Stimulated activated effector memory CD8-positive, alpha-beta T cell treated with anti-CD3 and anti-CD28 coated beads, Interleukin-12 subunit alpha, Interleukin-12 subunit beta, amount 100 ng/mL, for 72 hours (primary cell): Measurements from ENCODE around the gene PLA2G4C.

Experiments used
- ATAC-seq: fragments of 150-1000 bp; cut with Tn5 transposase; 2 replicates; pipeline ENCODE4 v1.10.0; 2021
- DNase-seq, 2 donors: peaks; one replicate each; pipeline ENCODE4 v3.0.0; 2021 to 2022; ENCODE audit warnings: low spot score in 2 of 2
- H3K27ac Mint-ChIP-seq: one replicate; pipeline ENCODE4 v1.8.0; 2022; ENCODE audit warnings: mild to moderate bottlenecking, mixed read lengths
- H3K36me3 Mint-ChIP-seq: one replicate; pipeline ENCODE4 v1.8.0; 2022; ENCODE audit warnings: mild to moderate bottlenecking, mixed read lengths
- H3K4me1 Mint-ChIP-seq: one replicate; pipeline ENCODE4 v1.8.0; 2022; ENCODE audit warnings: mixed read lengths
- H3K4me3 Mint-ChIP-seq: one replicate; pipeline ENCODE4 v1.8.0; 2022; ENCODE audit warnings: mild to moderate bottlenecking, mixed read lengths
- H3K9me3 Mint-ChIP-seq: one replicate; pipeline ENCODE4 v1.8.0; 2022; ENCODE audit warnings: mixed read lengths

The PLA2G4C gene

GRCh38 chr19:48110350-48110966 lies at the start of gene PLA2G4C:
Gene PLA2G4C (minus strand): TSS chr19:48110817. CDS start chr19:48106529, 4,288 bp downstream.
- no peaks in the 10 kb centered on the region for H3K9me3 Mint-ChIP-seq
- H3K4me3 Mint-ChIP-seq = peak within 1 kb of the TSS; percentile 83
- DNase-seq (peak; percentile 76 to 92), ATAC-seq (peak; percentile 82)
- H3K4me1 Mint-ChIP-seq = peaks cover 21% of the 10 kb centered on the region
- H3K27ac Mint-ChIP-seq = peak within 1 kb of the TSS; percentile 97
- peaks cover 49% of the 10 kb centered on the region for H3K36me3 Mint-ChIP-seq

DNA sequence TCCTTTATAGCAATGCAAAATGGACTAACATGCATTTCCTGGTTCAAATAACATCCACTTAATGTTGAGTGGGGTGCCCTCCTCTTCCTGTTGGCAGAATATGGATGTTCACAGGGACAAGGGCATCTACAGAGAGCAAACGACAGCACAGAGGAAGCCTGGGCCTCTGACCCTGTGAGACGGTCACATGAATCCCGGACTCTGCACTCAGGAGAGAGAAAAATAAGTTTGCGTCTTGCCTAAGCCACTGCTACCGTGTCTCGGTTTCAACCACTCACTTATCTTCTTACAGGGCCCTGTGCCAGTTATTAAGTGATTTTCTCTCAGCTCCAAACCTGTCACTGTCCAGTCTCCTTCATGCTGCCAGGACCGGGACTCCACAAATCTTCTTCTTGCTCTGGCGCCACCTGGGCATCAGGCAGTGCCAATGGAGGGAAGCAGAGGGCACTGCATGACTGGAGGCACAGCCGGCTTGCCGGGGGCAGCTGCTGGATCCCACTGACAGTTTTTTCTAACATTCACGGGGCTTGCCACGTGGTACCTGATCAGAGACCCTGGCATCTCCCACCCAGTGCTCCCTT lies 47.7 kb upstream of the PLA2G4C start:
- DNase-seq (no peak), ATAC-seq (no peak)
- Mint-ChIP-seq H3K4me1 (peaks cover 11% of the 10 kb centered on the region), H3K27ac (peak overlapping the region; percentile 56), H3K36me3 (peaks cover 97% of the 10 kb centered on the region), H3K4me3 (no peak overlapping the region), H3K9me3 (no peaks in the 10 kb centered on the region)

GRCh38 chr19:48154003-48154402 lies 43.4 kb upstream of the PLA2G4C start:
- DNase-seq = no peak
- Mint-ChIP-seq H3K36me3 (peaks cover 97% of the 10 kb centered on the region), H3K9me3 (no peaks in the 10 kb centered on the region), H3K4me3 (no peak overlapping the region), H3K27ac (peak overlapping the region; percentile 57), H3K4me1 (peaks cover 11% of the 10 kb centered on the region)
- ATAC-seq = no peak

GRCh38 chr19:48152551-48152950 lies 41.9 kb upstream of the PLA2G4C start:
- H3K36me3 Mint-ChIP-seq = peaks cover 97% of the 10 kb centered on the region
- no peak overlapping the region for H3K27ac Mint-ChIP-seq
- peak; percentile 53 to 80 for DNase-seq
- no peak overlapping the region for H3K4me3 Mint-ChIP-seq
- no peaks in the 10 kb centered on the region for H3K9me3 Mint-ChIP-seq
- peaks cover 11% of the 10 kb centered on the region for H3K4me1 Mint-ChIP-seq
- ATAC-seq = peak; percentile 47

GRCh38 chr19:48149430-48149829 lies 38.8 kb upstream of the PLA2G4C start:
- Mint-ChIP-seq H3K4me1 (peaks cover under 1% of the 10 kb centered on the region), H3K9me3 (no peaks in the 10 kb centered on the region), H3K36me3 (peaks cover 98% of the 10 kb centered on the region), H3K27ac (no peak overlapping the region), H3K4me3 (no peak overlapping the region)
- ATAC-seq (no peak), DNase-seq (no peak)

- H3K27ac Mint-ChIP-seq = peak overlapping the region; percentile 29
- H3K36me3 Mint-ChIP-seq = peaks cover 99% of the 10 kb centered on the region
- DNase-seq = no peak
These were observed 38.0 kb upstream of the PLA2G4C start for GRCh38 chr19:48148576-48148975.

DNA sequence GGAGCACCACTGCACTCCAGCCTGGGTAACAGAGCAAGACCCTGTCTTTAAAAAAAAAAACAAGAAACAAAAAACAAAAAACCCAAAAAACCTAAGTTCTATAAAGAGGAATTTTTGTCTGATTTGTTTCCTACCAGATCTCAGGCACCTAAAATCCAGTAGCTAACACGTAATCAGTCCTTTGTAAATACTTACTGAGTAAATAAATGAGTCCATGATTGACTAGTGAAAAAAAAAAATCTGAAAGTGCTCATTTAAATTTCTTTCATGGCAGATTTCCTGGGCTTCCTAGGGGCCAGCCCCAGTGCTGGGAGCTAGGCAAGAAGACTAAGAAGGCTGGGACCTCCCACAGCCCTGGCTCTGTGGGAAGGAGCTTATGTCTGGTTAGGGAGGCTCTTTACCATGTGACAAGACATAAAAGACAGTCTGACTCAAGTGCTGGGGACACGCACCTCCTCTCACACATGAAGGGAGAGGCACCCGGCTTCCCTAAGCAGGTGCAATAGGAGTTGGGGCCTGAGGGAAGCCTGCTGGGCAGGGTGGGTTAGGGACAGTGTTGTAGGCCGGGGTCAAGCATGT lies 37.1 kb upstream of the PLA2G4C start:
- Mint-ChIP-seq H3K9me3 (no peaks in the 10 kb centered on the region), H3K4me3 (no peak overlapping the region), H3K36me3 (peaks cover 100% of the 10 kb centered on the region), H3K27ac (peak overlapping the region; percentile 29), H3K4me1 (no peaks in the 10 kb centered on the region)
- DNase-seq (no peak), ATAC-seq (no peak)

More at GRCh38 chr19:48148576-48148975, 38.0 kb upstream of the PLA2G4C start:
- no peak for ATAC-seq
- Mint-ChIP-seq H3K9me3 (no peaks in the 10 kb centered on the region), H3K4me1 (no peaks in the 10 kb centered on the region), H3K4me3 (no peak overlapping the region)

GRCh38 chr19:48139053-48139452 lies 28.4 kb upstream of the PLA2G4C start:
- H3K36me3 Mint-ChIP-seq = peaks cover 72% of the 10 kb centered on the region
- no peak for ATAC-seq
- no peaks in the 10 kb centered on the region for H3K9me3 Mint-ChIP-seq
- peak overlapping the region; percentile 83 for H3K27ac Mint-ChIP-seq
- no peak for DNase-seq
- H3K4me1 Mint-ChIP-seq = peaks cover 7% of the 10 kb centered on the region
- no peak overlapping the region for H3K4me3 Mint-ChIP-seq

- Mint-ChIP-seq H3K27ac (peak overlapping the region; percentile 64), H3K36me3 (peaks cover 73% of the 10 kb centered on the region)
These were observed 26.8 kb upstream of the PLA2G4C start for GRCh38 chr19:48137411-48137810.

DNA sequence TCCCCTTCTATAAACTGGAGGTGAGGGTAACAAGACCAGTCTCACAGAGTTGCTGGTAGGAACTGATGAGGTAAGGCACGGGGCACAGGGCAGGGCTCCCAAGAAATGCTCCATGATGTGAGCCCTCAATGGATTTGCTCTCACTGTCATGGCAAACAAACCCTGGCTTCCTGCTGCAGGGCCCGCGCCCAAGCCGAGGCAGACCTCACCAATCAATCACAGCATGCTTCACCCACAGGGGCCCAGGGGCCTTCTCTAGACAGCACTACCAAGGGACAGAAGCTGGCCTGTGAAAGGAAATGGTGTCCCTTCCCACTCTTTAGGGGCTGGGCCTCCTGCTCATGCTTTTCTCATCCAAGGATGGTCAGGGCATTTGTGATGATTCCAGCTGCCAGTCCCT lies 25.9 kb upstream of the PLA2G4C start:
- ATAC-seq (no peak), DNase-seq (no peak)
- H3K27ac Mint-ChIP-seq = peak overlapping the region; percentile 64
- peaks cover 74% of the 10 kb centered on the region for H3K36me3 Mint-ChIP-seq
- H3K4me1 Mint-ChIP-seq = peaks cover 7% of the 10 kb centered on the region
- no peak overlapping the region for H3K4me3 Mint-ChIP-seq
- H3K9me3 Mint-ChIP-seq = no peaks in the 10 kb centered on the region

More at GRCh38 chr19:48137411-48137810, 26.8 kb upstream of the PLA2G4C start:
- Mint-ChIP-seq H3K9me3 (no peaks in the 10 kb centered on the region), H3K4me1 (peaks cover 7% of the 10 kb centered on the region), H3K4me3 (no peak overlapping the region)
- no peak for DNase-seq
- ATAC-seq = no peak

DNA sequence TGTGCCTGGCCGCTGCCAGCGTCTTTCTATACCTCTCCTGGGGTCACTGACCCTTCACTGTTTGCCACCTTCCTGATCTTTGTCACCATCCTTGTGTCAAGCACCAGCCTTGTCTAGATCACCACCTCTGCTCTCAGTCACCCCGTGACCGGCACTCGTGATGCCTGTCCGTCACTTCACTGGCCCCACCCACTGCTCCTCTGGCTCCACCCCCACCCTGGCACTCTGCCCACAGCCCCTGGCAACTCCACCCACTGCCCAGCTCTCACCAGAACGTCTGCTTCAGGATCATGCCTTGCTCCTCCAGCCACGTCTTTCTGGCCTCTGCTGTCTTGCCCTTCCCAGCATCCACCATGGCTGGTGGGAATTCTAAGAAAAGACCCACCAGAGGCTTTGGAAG lies 24.8 kb upstream of the PLA2G4C start:
- ATAC-seq = no peak
- H3K9me3 Mint-ChIP-seq = no peaks in the 10 kb centered on the region
- peaks cover 75% of the 10 kb centered on the region for H3K36me3 Mint-ChIP-seq
- peak overlapping the region; percentile 29 for H3K27ac Mint-ChIP-seq
- DNase-seq = no peak
- H3K4me1 Mint-ChIP-seq = peaks cover 7% of the 10 kb centered on the region
- H3K4me3 Mint-ChIP-seq = no peak overlapping the region

GRCh38 chr19:48133094-48133493 lies 22.5 kb upstream of the PLA2G4C start:
- Mint-ChIP-seq H3K4me3 (no peak overlapping the region), H3K4me1 (peaks cover 5% of the 10 kb centered on the region), H3K9me3 (no peaks in the 10 kb centered on the region), H3K27ac (no peak overlapping the region), H3K36me3 (peaks cover 80% of the 10 kb centered on the region)
- DNase-seq (no peak), ATAC-seq (no peak)

GRCh38 chr19:48127561-48127960 lies 16.9 kb upstream of the PLA2G4C start:
- Mint-ChIP-seq H3K27ac (no peak overlapping the region), H3K36me3 (peaks cover 100% of the 10 kb centered on the region), H3K4me1 (peaks cover 6% of the 10 kb centered on the region), H3K9me3 (no peaks in the 10 kb centered on the region), H3K4me3 (no peak overlapping the region)
- ATAC-seq (no peak), DNase-seq (no peak)

GRCh38 chr19:48123907-48124651 lies 13.5 kb upstream of the PLA2G4C start:
- H3K36me3 Mint-ChIP-seq = peaks cover 100% of the 10 kb centered on the region
- H3K27ac Mint-ChIP-seq = peak overlapping the region; percentile 23
- no peaks in the 10 kb centered on the region for H3K9me3 Mint-ChIP-seq
- DNase-seq (peak in 1 of 2 donors; percentile 15), ATAC-seq (peak; percentile 83)
- peaks cover 12% of the 10 kb centered on the region for H3K4me1 Mint-ChIP-seq
- no peak overlapping the region for H3K4me3 Mint-ChIP-seq

GRCh38 chr19:48122421-48122820 lies 11.8 kb upstream of the PLA2G4C start:
- Mint-ChIP-seq H3K27ac (peak overlapping the region; percentile 85), H3K4me1 (peaks cover 16% of the 10 kb centered on the region), H3K36me3 (peaks cover 100% of the 10 kb centered on the region), H3K4me3 (no peak overlapping the region), H3K9me3 (no peaks in the 10 kb centered on the region)
- no peak for DNase-seq
- no peak for ATAC-seq
